IMR-90 (cell line): ENCODE data around the gene OTP. TPM values are rescaled to one million over a fixed set of nuclear protein-coding genes. Genes with fewer than 3 reads are reported as not detected.

Source experiments
- ATAC-seq: fragments of 200-7000 bp; cut with Tn5 transposase; 2 replicates; pipeline ENCODE4 v1.9.1; 2020; ENCODE audit warnings: low read depth, mild to moderate bottlenecking, moderate library complexity
- BruUV-seq: library from RNA; stranded (reverse); fragments of 400-500 nt; replicated peaks from 2 replicates; lab custom pipeline; 2021; lab: Mats Ljungman, UMichigan
- CTCF ChIA-PET: fragments of 300-600 bp; formaldehyde crosslinking; extraction: SDS; loops from one replicate; lab custom pipeline; 2021; ENCODE audit warnings: antibody characterized with exemption; lab: Yijun Ruan, JAX
- POLR2A ChIA-PET: fragments of 300-600 bp; sonication (Branson Sonifier 250); formaldehyde crosslinking; loops from one replicate; lab custom pipeline; 2022; ENCODE audit warnings: antibody characterized with exemption; ENCODE audit not compliant: unreplicated experiment; lab: Charles Lee
- DNase-seq: peaks from one replicate; pipeline ENCODE4 v3.0.0; 2013
- H2AFZ ChIP-seq: replicated peaks from 2 replicates; pipeline ENCODE3; 2013; ENCODE audit warnings: low read length, mild to moderate bottlenecking; ENCODE audit not compliant: poor library complexity
- H2AK5ac ChIP-seq: 2 replicates; pipeline ENCODE4 v1.6.1; 2013; ENCODE audit warnings: low read depth, low read length, inconsistent platforms
- H2AK9ac ChIP-seq: replicated peaks from 2 replicates; pipeline ENCODE3; 2013; ENCODE audit warnings: mild to moderate bottlenecking, low read depth, low read length, moderate library complexity; ENCODE audit not compliant: poor library complexity
- H2BK120ac ChIP-seq: 2 replicates; pipeline ENCODE4 v1.6.1; 2013; ENCODE audit warnings: low read depth, low read length, inconsistent platforms
- H2BK15ac ChIP-seq: 3 replicates; pipeline ENCODE4 v1.6.1; 2013; ENCODE audit warnings: low read depth, low read length, inconsistent platforms
- H2BK20ac ChIP-seq: 2 replicates; pipeline ENCODE4 v1.6.1; 2013; ENCODE audit warnings: low read depth, mild to moderate bottlenecking, inconsistent platforms, low read length, moderate library complexity
- H2BK5ac ChIP-seq: 2 replicates; pipeline ENCODE4 v1.6.1; 2013; ENCODE audit warnings: mild to moderate bottlenecking, low read depth, low read length, inconsistent platforms; ENCODE audit not compliant: poor library complexity, severe bottlenecking
- H3K14ac ChIP-seq: replicated peaks from 2 replicates; pipeline ENCODE4 v1.6.1; 2013; ENCODE audit warnings: low read depth, low read length, inconsistent platforms
- H3K18ac ChIP-seq: 2 replicates; pipeline ENCODE4 v1.6.1; 2013; ENCODE audit warnings: low read depth, low read length, control low read depth
- H3K23ac ChIP-seq: 2 replicates; pipeline ENCODE4 v1.6.1; 2013; ENCODE audit warnings: low read depth, low read length, inconsistent platforms
- H3K27ac ChIP-seq: 2 replicates; pipeline ENCODE4 v1.5.1; 2013; ENCODE audit warnings: mild to moderate bottlenecking, control low read depth, low read length; ENCODE audit not compliant: insufficient read depth
- H3K27me3 ChIP-seq: 2 replicates; pipeline ENCODE4 v1.6.1; 2013; ENCODE audit warnings: low read length; ENCODE audit not compliant: control insufficient read depth, insufficient read depth
- H3K36me3 ChIP-seq: 2 replicates; pipeline ENCODE4 v1.6.1; 2013; ENCODE audit warnings: low read length, mixed read lengths; ENCODE audit not compliant: control insufficient read depth, insufficient read depth
- H3K4ac ChIP-seq: 2 replicates; pipeline ENCODE4 v1.6.1; 2013; ENCODE audit warnings: low read depth, low read length, inconsistent platforms
- H3K4me1 ChIP-seq: 2 replicates; pipeline ENCODE4 v1.6.1; 2013; ENCODE audit warnings: low read length, mixed read lengths; ENCODE audit not compliant: control insufficient read depth, insufficient read depth
- H3K4me2 ChIP-seq: 2 replicates; pipeline ENCODE4 v1.6.1; 2013; ENCODE audit warnings: low read depth, mild to moderate bottlenecking, control low read depth, low read length, moderate library complexity
- H3K4me3 ChIP-seq: 2 replicates; pipeline ENCODE4 v1.5.1; 2013; ENCODE audit warnings: low read depth, mild to moderate bottlenecking, control low read depth, low read length, moderate library complexity; ENCODE audit not compliant: insufficient read depth
- H3K56ac ChIP-seq: 2 replicates; pipeline ENCODE4 v1.6.1; 2013; ENCODE audit warnings: low read length, inconsistent platforms; ENCODE audit not compliant: insufficient read depth; ENCODE audit errors: extremely low read depth
- H3K79me1 ChIP-seq, 2 experiments: 2 replicates each; pipeline ENCODE4 v1.6.1; 2013; ENCODE audit warnings: low read length in 2 of 2, inconsistent platforms in 1 of 2, low read depth in 1 of 2
- H3K9ac ChIP-seq: 2 replicates; pipeline ENCODE4 v1.6.1; 2013; ENCODE audit warnings: low read depth, low read length, control low read depth
- H3K9me1 ChIP-seq: 2 replicates; pipeline ENCODE4 v1.6.1; 2013; ENCODE audit warnings: low read length, inconsistent platforms; ENCODE audit not compliant: insufficient read depth
- H3K9me3 ChIP-seq: 2 replicates; pipeline ENCODE4 v1.6.1; 2013; ENCODE audit warnings: low read length; ENCODE audit not compliant: control insufficient read depth, insufficient read depth
- H4K20me1 ChIP-seq: 2 replicates; pipeline ENCODE4 v1.6.1; 2013; ENCODE audit warnings: low read length, inconsistent platforms; ENCODE audit not compliant: insufficient read depth
- H4K5ac ChIP-seq: 2 replicates; pipeline ENCODE4 v1.6.1; 2013; ENCODE audit warnings: mild to moderate bottlenecking, low read depth, low read length, control low read depth
- H4K8ac ChIP-seq, 2 experiments: 2 replicates each; pipeline ENCODE4 v1.6.1; 2013; ENCODE audit warnings: low read depth in 2 of 2, low read length in 2 of 2, control low read depth in 1 of 2, inconsistent platforms in 1 of 2
- H4K91ac ChIP-seq: 2 replicates; pipeline ENCODE4 v1.6.1; 2013; ENCODE audit warnings: low read depth, low read length, inconsistent platforms; ENCODE audit not compliant: insufficient read depth
- BHLHE40 ChIP-seq: fragments of 150-350 bp; IDR thresholded peaks from 2 replicates; pipeline ENCODE4 v1.6.1; 2016; ENCODE audit warnings: mild to moderate bottlenecking, low read depth, low read length
- ELK1 ChIP-seq: fragments of 150-350 bp; IDR thresholded peaks from 2 replicates; pipeline ENCODE4 v1.6.1; 2016; ENCODE audit warnings: low read depth, mild to moderate bottlenecking, low read length, moderate library complexity, borderline replicate concordance
- MAZ ChIP-seq: IDR thresholded peaks from 2 replicates; pipeline ENCODE4 v1.6.1; 2012; ENCODE audit warnings: low read depth, mild to moderate bottlenecking, low read length, improper control_type of control experiment, moderate library complexity, borderline replicate concordance
- MXI1 ChIP-seq: IDR thresholded peaks from 2 replicates; pipeline ENCODE4 v1.6.1; 2012; ENCODE audit warnings: low read depth, mild to moderate bottlenecking, low read length, moderate library complexity, borderline replicate concordance
- NFE2L2 ChIP-seq: fragments of 150-350 bp; IDR thresholded peaks from 2 replicates; pipeline ENCODE4 v1.6.1; 2016; ENCODE audit warnings: low read depth, mild to moderate bottlenecking, low read length
- POLR2A ChIP-seq: IDR thresholded peaks from 2 replicates; pipeline ENCODE4 v1.6.1; 2012; ENCODE audit warnings: mild to moderate bottlenecking, low read depth, low read length
- RFX5 ChIP-seq: IDR thresholded peaks from 2 replicates; pipeline ENCODE4 v1.8.0; 2012; ENCODE audit warnings: low read depth, mild to moderate bottlenecking, low read length, moderate library complexity
- SMC3 ChIP-seq: fragments of 150-350 bp; IDR thresholded peaks from 2 replicates; pipeline ENCODE4 v1.6.1; 2016; ENCODE audit warnings: low read depth, mild to moderate bottlenecking, antibody characterized with exemption, low read length, moderate library complexity
- USF2 ChIP-seq: fragments of 150-350 bp; IDR thresholded peaks from 2 replicates; pipeline ENCODE4 v1.6.1; 2017; ENCODE audit warnings: mild to moderate bottlenecking, antibody characterized with exemption, low read length, low read depth
- WGBS, 2 experiments: methylation state at CpG; one replicate each; pipeline versions ENCODE4 v1.1.5 to v1.1.7; 2013; ENCODE audit warnings: missing lambda C conversion rate in 2 of 2; ENCODE audit not compliant: insufficient read length in 1 of 2; ENCODE audit errors: extremely low coverage in 2 of 2; 5-methylcytosine and 5-hydroxymethylcytosine counted together
- dilution Hi-C: fragments of 300-500 bp; cut with HindIII; formaldehyde crosslinking; loops from one replicate; pipeline ENCODE4 v1.14.3; 2018; ENCODE audit warnings: low sequenced_read_pairs; ENCODE audit not compliant: unreplicated experiment
- in situ Hi-C: fragments of 300-500 bp; cut with MboI; formaldehyde crosslinking; loops from 3 replicates; pipeline ENCODE4 v1.14.3; 2019; ENCODE audit warnings: low sequenced_read_pairs, inconsistent platforms, mixed read lengths
- intact Hi-C: fragments of 100-400 bp; cut with micrococcal nuclease; formaldehyde crosslinking; loops from 2 replicates; pipeline ENCODE4 v1.10.0; 2022
- polyA plus RNA-seq, 3 experiments: library from polyadenylated mRNA; depleted of rRNA; stranded (reverse); fragments of >200 nt; gene quantifications; 2 replicates each; pipeline ENCODE4 v1.2.3, GENCODE V29; 2012; ENCODE audit warnings: low replicate concordance in 1 of 3
- total RNA-seq: library from RNA; depleted of rRNA; stranded (reverse); fragments of >200 nt; gene quantifications from 2 replicates; pipeline ENCODE4 v1.2.3, GENCODE V29; 2012

OTP gene
- total and polyA plus RNA-seq, 2 of the 4 experiments (the other 2 are of a cell fraction): not detected

- no peak for TF ChIP-seq SMC3
Observed at GRCh38 chr5:77635067-77635916, 3.2 kb downstream of the OTP start (continued).

DNA sequence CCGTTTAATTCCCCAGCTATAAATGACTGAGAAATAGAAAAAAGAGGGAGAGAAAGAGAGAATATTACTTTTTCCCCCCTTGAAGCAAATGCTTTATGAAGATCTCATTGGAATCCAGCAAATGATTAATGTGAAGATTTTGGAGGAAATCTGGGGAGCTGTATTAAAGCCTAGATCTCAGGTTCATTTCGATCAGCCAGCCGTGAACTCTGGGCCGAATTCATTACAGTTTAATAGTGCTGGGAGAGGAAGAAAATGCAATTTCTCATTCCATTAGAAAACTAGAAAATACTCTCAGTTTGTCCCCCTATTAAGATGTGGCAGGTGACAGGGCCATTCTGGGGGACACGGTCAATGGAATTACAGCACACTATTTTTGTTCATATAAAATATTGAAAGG is 4.8 kb downstream of the OTP start:
- no peak for ATAC-seq
- Histone ChIP-seq H4K91ac (no peak overlapping the region), H2AK5ac (no peak overlapping the region), H3K9me1 (peaks cover 3% of the 10 kb centered on the region; the same call in 1 of the 2 replicates), H2BK20ac (no peak overlapping the region), H3K4ac (no peak overlapping the region), H2AFZ (no peak overlapping the region), H3K9ac (no peak overlapping the region), H3K18ac (no peak overlapping the region), H3K36me3 (no peaks in the 10 kb centered on the region), H2BK5ac (no peak overlapping the region), H3K4me1 (peaks cover 6% of the 10 kb centered on the region; the same call in 1 of the 2 replicates), H4K5ac (no peak overlapping the region), H3K23ac (no peak overlapping the region), H3K27me3 (peaks cover 84% of the 10 kb centered on the region), H3K79me1 (no peaks in the 10 kb centered on the region), H3K14ac (no peak overlapping the region), H2AK9ac (no peak overlapping the region), H4K8ac (no peak overlapping the region), H3K27ac (no peak overlapping the region), H3K4me2 (no peak overlapping the region), H3K56ac (no peak overlapping the region), H3K4me3 (no peak overlapping the region), H4K20me1 (peaks cover 9% of the 10 kb centered on the region; the same call in 1 of the 2 replicates), H2BK15ac (no peak overlapping the region), H3K9me3 (peaks cover 22% of the 10 kb centered on the region), H2BK120ac (no peak overlapping the region)
- CTCF ChIA-PET: no interaction called here
- no TSS peak for BruUV-seq
- intact Hi-C loops: loop anchor here (10.0 kb wide), 1 partner anchor 489 kb away; no protein-coding TSS in a partner anchor
- POLR2A ChIA-PET: no interaction called here
- dilution Hi-C loops: no loop called here
- TF ChIP-seq ELK1 (no peak), MXI1 (no peak), BHLHE40 (no peak), POLR2A (no peak), NFE2L2 (no peak), RFX5 (no peak), SMC3 (no peak), USF2 (no peak), MAZ (no peak)
- DNase-seq: no peak
- WGBS, 2 experiments: no CpG with 5 or more reads among the region's 5 CpGs
- in situ Hi-C loops: no loop called here
